GM12864 (cell line): ENCODE results near the gene TOGARAM1.

ENCODE experiments used
- DNase-seq: peaks from one replicate; pipeline ENCODE4 v3.0.0-alpha.2; 2011; ENCODE audit warnings: low read depth
- H3K4me3 ChIP-seq: 2 replicates; pipeline ENCODE4 v1.5.1; 2011; ENCODE audit warnings: mild to moderate bottlenecking, low read depth, low read length, control low read depth
- CTCF ChIP-seq: IDR thresholded peaks from 2 replicates; pipeline ENCODE4 v1.5.1; 2011; ENCODE audit warnings: low read depth, mild to moderate bottlenecking, moderate library complexity, low read length, control low read depth, inconsistent platforms; ENCODE audit errors: missing control alignments

The TOGARAM1 gene

GRCh38 chr14:45120096-45120495 is 158.1 kb downstream of the TOGARAM1 start:
- H3K4me3 ChIP-seq, result no peak overlapping the region
- no peak for DNase-seq
- TF ChIP-seq CTCF, result no peak

- TF ChIP-seq CTCF, result no peak
- DNase-seq, result no peak
- no peak overlapping the region for H3K4me3 ChIP-seq
Observed at GRCh38 chr14:45123271-45123670, 161.3 kb downstream of the TOGARAM1 start.
